ENCODE results near the gene ACVR1C.
A peak's percentile ranks its signal among the peaks of the same experiment; 100 is the strongest.
"Not testable (repeated sequence)": the region's sequence is repeated elsewhere in the genome, so short reads cannot be mapped to it uniquely, and the experiment has no call there.

Gene ACVR1C

GRCh38 chr2:157574165-157574564 is 54.5 kb downstream of the ACVR1C start:
- DNase-seq (ENCODE audit: low read depth) = no peak

GRCh38 chr2:157572725-157573124 is 55.9 kb downstream of the ACVR1C start:
- peak; percentile 29 for DNase-seq (ENCODE audit: low read depth)

- DNase-seq (ENCODE audit: low read depth) = not testable (repeated sequence)
Measured at GRCh38 chr2:157566623-157567022, 62.0 kb downstream of the ACVR1C start.

- DNase-seq (ENCODE audit: low read depth) = not testable (repeated sequence)
Measured at GRCh38 chr2:157566113-157566512, 62.6 kb downstream of the ACVR1C start.

- DNase-seq (ENCODE audit: low read depth) = no peak
Measured at GRCh38 chr2:157565550-157565949, 63.1 kb downstream of the ACVR1C start.

- no peak for DNase-seq (ENCODE audit: low read depth)
Measured at GRCh38 chr2:157559890-157560289, 68.8 kb downstream of the ACVR1C start.

- DNase-seq (ENCODE audit: low read depth) = no peak
Measured at GRCh38 chr2:157559461-157559860, 69.2 kb downstream of the ACVR1C start.

- DNase-seq (ENCODE audit: low read depth) = no peak
Measured at GRCh38 chr2:157559061-157559460, 69.6 kb downstream of the ACVR1C start.

- DNase-seq (ENCODE audit: low read depth) = no peak
Measured at GRCh38 chr2:157557770-157558169, 70.9 kb downstream of the ACVR1C start.

- DNase-seq (ENCODE audit: low read depth) = no peak
Measured at GRCh38 chr2:157540102-157540501, 88.6 kb downstream of the ACVR1C start.

- DNase-seq (ENCODE audit: low read depth) = no peak
Measured at GRCh38 chr2:157538064-157538463, 90.6 kb downstream of the ACVR1C start.

- no peak for DNase-seq (ENCODE audit: low read depth)
Measured at GRCh38 chr2:157536815-157537214, 91.8 kb downstream of the ACVR1C start.

- DNase-seq (ENCODE audit: low read depth) = no peak
Measured at GRCh38 chr2:157528963-157529751, 99.5 kb downstream of the ACVR1C start.

GRCh38 chr2:157526070-157526469 is 102.6 kb downstream of the ACVR1C start:
- DNase-seq (ENCODE audit: low read depth) = no peak

GRCh38 chr2:157523270-157524247 is 105.1 kb downstream of the ACVR1C start:
- no peak for DNase-seq (ENCODE audit: low read depth)

- DNase-seq (ENCODE audit: low read depth) = not testable (repeated sequence)
Measured at GRCh38 chr2:157514966-157515365, 113.7 kb downstream of the ACVR1C start.

GRCh38 chr2:157509744-157510143 is 118.9 kb downstream of the ACVR1C start:
- no peak for DNase-seq (ENCODE audit: low read depth)

GRCh38 chr2:157508676-157509075 is 120.0 kb downstream of the ACVR1C start:
- peak; percentile 10 for DNase-seq (ENCODE audit: low read depth)

- no peak for DNase-seq (ENCODE audit: low read depth)
Measured at GRCh38 chr2:157506586-157506985, 122.1 kb downstream of the ACVR1C start.

- DNase-seq (ENCODE audit: low read depth) = no peak
Measured at GRCh38 chr2:157504623-157505022, 124.0 kb downstream of the ACVR1C start.

GRCh38 chr2:157501026-157501425 is 127.6 kb downstream of the ACVR1C start:
- no peak for DNase-seq (ENCODE audit: low read depth)

- no peak for DNase-seq (ENCODE audit: low read depth)
Measured at GRCh38 chr2:157500334-157500733, 128.3 kb downstream of the ACVR1C start.

- no peak for DNase-seq (ENCODE audit: low read depth)
Measured at GRCh38 chr2:157498483-157498882, 130.2 kb downstream of the ACVR1C start.

All from ELR (cell line).